MV-4-11 (cell line): ENCODE data around the gene MST1.

Experiments
- DNase-seq: peaks from one replicate; lab custom pipeline; 2025; lab: John Stamatoyannopoulos, UW

MST1 gene

GRCh38 chr3:49674497-49674983 lies 14.7 kb downstream of the MST1 start:
- no peak for DNase-seq

GRCh38 chr3:49673715-49674496 lies 15.4 kb downstream of the MST1 start, which contains the start of gene APEH:
APEH (plus strand) TSS chr3:49674351; CDS start chr3:49674402, 51 bp downstream.
- DNase-seq = no peak

- DNase-seq = no peak
Observed at GRCh38 chr3:49673121-49673714, 16.1 kb downstream of the MST1 start.

GRCh38 chr3:49671291-49672288 lies 17.7 kb downstream of the MST1 start:
- DNase-seq = no peak

- DNase-seq = no peak
Observed at GRCh38 chr3:49670940-49671290, 18.4 kb downstream of the MST1 start.

- no peak for DNase-seq
Observed at GRCh38 chr3:49669352-49669751, 19.9 kb downstream of the MST1 start.

GRCh38 chr3:49668861-49669260 lies 20.4 kb downstream of the MST1 start:
- DNase-seq = no peak

- DNase-seq = no peak
Observed at GRCh38 chr3:49668414-49668797, 20.9 kb downstream of the MST1 start.

- DNase-seq = no peak
Observed at GRCh38 chr3:49667701-49668413, 21.4 kb downstream of the MST1 start.

GRCh38 chr3:49666592-49666991 lies 22.7 kb downstream of the MST1 start:
- no peak for DNase-seq

- no peak for DNase-seq
Observed at GRCh38 chr3:49665822-49666519, 23.3 kb downstream of the MST1 start.

GRCh38 chr3:49664300-49664699 lies 25.0 kb downstream of the MST1 start:
- DNase-seq = no peak

- DNase-seq = no peak
Observed at GRCh38 chr3:49663831-49664230, 25.4 kb downstream of the MST1 start.

- no peak for DNase-seq
Observed at GRCh38 chr3:49662720-49663413, 26.4 kb downstream of the MST1 start.

- no peak for DNase-seq
Observed at GRCh38 chr3:49662021-49662420, 27.3 kb downstream of the MST1 start.

- no peak for DNase-seq
Observed at GRCh38 chr3:49661281-49661680, 28.0 kb downstream of the MST1 start.

GRCh38 chr3:49659756-49660155 lies 29.5 kb downstream of the MST1 start:
- DNase-seq = no peak

GRCh38 chr3:49658711-49659110 lies 30.6 kb downstream of the MST1 start:
- no peak for DNase-seq

- no peak for DNase-seq
Observed at GRCh38 chr3:49657208-49657915, 31.9 kb downstream of the MST1 start.
